Measurements from ENCODE around the gene PRKAG2. TPM values are rescaled to one million over a fixed set of nuclear protein-coding genes. Genes with fewer than 3 reads are reported as not detected.

Gene PRKAG2
- polyA plus RNA-seq, 3 donors = 29.2 to 59.8 (median 30.9) TPM

DNA sequence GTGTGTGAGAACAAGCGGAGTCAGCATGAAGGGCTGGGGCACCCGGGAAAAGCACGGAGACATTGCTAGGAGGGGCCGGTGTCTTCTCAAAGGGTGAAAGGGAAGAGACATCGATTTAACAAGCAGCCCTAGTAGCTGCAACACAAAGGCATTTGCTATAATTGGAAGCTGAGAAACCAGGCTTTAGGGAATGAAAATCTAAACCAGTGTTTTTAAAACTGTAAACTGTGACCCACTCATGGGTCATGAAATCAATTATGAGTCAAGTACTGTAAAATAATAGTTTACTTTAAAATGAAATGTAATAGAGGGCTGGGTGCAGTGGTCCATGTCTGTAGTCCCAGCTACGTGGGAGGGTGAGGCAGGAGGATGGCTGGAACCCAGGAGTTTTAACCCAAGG is 228.5 kb downstream of the PRKAG2 start:
- TF ChIP-seq, protein P1, sequence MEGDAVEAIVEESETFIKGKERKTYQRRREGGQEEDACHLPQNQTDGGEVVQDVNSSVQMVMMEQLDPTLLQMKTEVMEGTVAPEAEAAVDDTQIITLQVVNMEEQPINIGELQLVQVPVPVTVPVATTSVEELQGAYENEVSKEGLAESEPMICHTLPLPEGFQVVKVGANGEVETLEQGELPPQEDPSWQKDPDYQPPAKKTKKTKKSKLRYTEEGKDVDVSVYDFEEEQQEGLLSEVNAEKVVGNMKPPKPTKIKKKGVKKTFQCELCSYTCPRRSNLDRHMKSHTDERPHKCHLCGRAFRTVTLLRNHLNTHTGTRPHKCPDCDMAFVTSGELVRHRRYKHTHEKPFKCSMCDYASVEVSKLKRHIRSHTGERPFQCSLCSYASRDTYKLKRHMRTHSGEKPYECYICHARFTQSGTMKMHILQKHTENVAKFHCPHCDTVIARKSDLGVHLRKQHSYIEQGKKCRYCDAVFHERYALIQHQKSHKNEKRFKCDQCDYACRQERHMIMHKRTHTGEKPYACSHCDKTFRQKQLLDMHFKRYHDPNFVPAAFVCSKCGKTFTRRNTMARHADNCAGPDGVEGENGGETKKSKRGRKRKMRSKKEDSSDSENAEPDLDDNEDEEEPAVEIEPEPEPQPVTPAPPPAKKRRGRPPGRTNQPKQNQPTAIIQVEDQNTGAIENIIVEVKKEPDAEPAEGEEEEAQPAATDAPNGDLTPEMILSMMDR (IDR thresholded peaks at IDR 0.05) = no peak
- no peak overlapping the region for H2AFZ ChIP-seq (ENCODE audit: insufficient read depth, low read depth, low read length, poor library complexity, severe bottlenecking)
- H4K20me1 ChIP-seq (ENCODE audit: insufficient read depth, low read length) = peaks cover 75% of the 10 kb centered on the region
- H3K4me3 ChIP-seq (replicated peaks in 1 of 3; ENCODE audit: low read depth in 2 of 3, low read length in 3 of 3) = no peak overlapping the region
- Mint-ChIP-seq H3K27ac (no peak overlapping the region), H3K4me1 (peaks cover 21% of the 10 kb centered on the region), H3K9me3 (peaks cover 0 to 4% (median 3%) of the 10 kb centered on the region in 7 donors), H3K4me3 (no peak overlapping the region), H3K36me3 (peaks cover 30 to 33% of the 10 kb centered on the region in 2 donors), H3K27me3 (ENCODE audit: low read depth in 3 of 3) (peaks cover 0 to 3% (median 0%) of the 10 kb centered on the region in 3 donors)
- no peak overlapping the region for H3K27ac ChIP-seq (ENCODE audit: low read depth in 1 of 2, low read length in 2 of 2)
- 92% methylated on average over 6 of the region's 6 CpGs for WGBS (ENCODE audit: insufficient coverage)
- peaks cover 5 to 41% of the 10 kb centered on the region in 2 donors for H3K36me3 ChIP-seq (replicated peaks in 1 of 2; ENCODE audit: control insufficient read depth in 1 of 2, insufficient read depth in 2 of 2, low read length in 2 of 2)
- H3K79me2 ChIP-seq (ENCODE audit: insufficient read depth, low read length) = no peaks in the 10 kb centered on the region
- intact Hi-C loops (cut with micrococcal nuclease) = loop anchor here in 1 of 2 donors (10.0 kb wide), 1 partner anchor 116 kb away; no protein-coding TSS in a partner anchor
- peaks cover 0 to 4% of the 10 kb centered on the region in 2 donors for H3K9me3 ChIP-seq (replicated peaks in 1 of 2; ENCODE audit: control insufficient read depth in 1 of 2, insufficient read depth in 1 of 2, low read length in 2 of 2)
- H3K4me1 ChIP-seq (ENCODE audit: control insufficient read depth in 1 of 2, insufficient read depth in 2 of 2, low read length in 2 of 2) = peaks cover 19 to 23% of the 10 kb centered on the region in 2 donors
- H3K27me3 ChIP-seq (ENCODE audit: control insufficient read depth in 2 of 2, insufficient read depth in 2 of 2, low read length in 2 of 2) = no peaks in the 10 kb centered on the region
- no peak overlapping the region for H3K9ac ChIP-seq (ENCODE audit: insufficient read depth, low read length, poor library complexity, severe bottlenecking)
- no peak overlapping the region for H3K4me2 ChIP-seq (replicated peaks; ENCODE audit: extremely low read depth, low read length, poor library complexity, severe bottlenecking)
- DNase-seq = no peak

DNA sequence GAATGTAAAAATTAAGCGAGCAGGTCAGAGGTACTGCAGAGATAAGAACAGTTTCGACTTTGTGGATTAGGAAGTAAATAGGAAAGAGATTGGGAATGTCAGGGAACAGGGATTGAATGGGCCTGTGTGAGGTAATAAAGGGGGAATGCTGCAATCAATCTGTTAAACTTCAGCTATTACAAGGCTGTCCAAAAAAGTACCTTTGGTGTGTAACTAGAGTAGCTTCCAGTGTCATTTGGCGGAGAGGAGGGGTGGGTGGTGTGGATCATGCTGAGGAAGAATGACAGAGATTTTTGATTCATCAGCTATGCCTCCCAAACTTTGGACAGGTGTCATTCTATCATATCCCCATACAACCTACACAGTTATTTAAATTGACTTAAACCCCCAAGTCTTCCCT is 229.0 kb downstream of the PRKAG2 start:
- Mint-ChIP-seq H3K4me1 (peaks cover 21% of the 10 kb centered on the region), H3K36me3 (peaks cover 30 to 32% of the 10 kb centered on the region in 2 donors), H3K27me3 (ENCODE audit: low read depth in 3 of 3) (peaks cover 0 to 3% (median 0%) of the 10 kb centered on the region in 3 donors), H3K4me3 (no peak overlapping the region), H3K27ac (no peak overlapping the region), H3K9me3 (peaks cover 0 to 4% (median 3%) of the 10 kb centered on the region in 7 donors)
- Histone ChIP-seq H2AFZ (ENCODE audit: insufficient read depth, low read depth, low read length, poor library complexity, severe bottlenecking) (no peak overlapping the region), H3K4me3 (replicated peaks in 1 of 3; ENCODE audit: low read depth in 2 of 3, low read length in 3 of 3) (no peak overlapping the region), H4K20me1 (ENCODE audit: insufficient read depth, low read length) (peaks cover 75% of the 10 kb centered on the region), H3K4me2 (replicated peaks; ENCODE audit: extremely low read depth, low read length, poor library complexity, severe bottlenecking) (no peak overlapping the region), H3K36me3 (replicated peaks in 1 of 2; ENCODE audit: control insufficient read depth in 1 of 2, insufficient read depth in 2 of 2, low read length in 2 of 2) (peaks cover 5 to 41% of the 10 kb centered on the region in 2 donors), H3K27me3 (ENCODE audit: control insufficient read depth in 2 of 2, insufficient read depth in 2 of 2, low read length in 2 of 2) (no peaks in the 10 kb centered on the region), H3K4me1 (ENCODE audit: control insufficient read depth in 1 of 2, insufficient read depth in 2 of 2, low read length in 2 of 2) (peaks cover 19 to 23% of the 10 kb centered on the region in 2 donors), H3K27ac (ENCODE audit: low read depth in 1 of 2, low read length in 2 of 2) (no peak overlapping the region), H3K79me2 (ENCODE audit: insufficient read depth, low read length) (no peaks in the 10 kb centered on the region), H3K9me3 (replicated peaks in 1 of 2; ENCODE audit: control insufficient read depth in 1 of 2, insufficient read depth in 1 of 2, low read length in 2 of 2) (peaks cover 0 to 4% of the 10 kb centered on the region in 2 donors), H3K9ac (ENCODE audit: insufficient read depth, low read length, poor library complexity, severe bottlenecking) (no peak overlapping the region)
- DNase-seq = no peak
- intact Hi-C loops (cut with micrococcal nuclease) = loop anchor here in 1 of 2 donors (10.0 kb wide), 1 partner anchor 117 kb away; no protein-coding TSS in a partner anchor
- TF ChIP-seq, protein P1 (IDR thresholded peaks at IDR 0.05) = no peak
- 100% methylated on average over 1 of the region's 3 CpGs for WGBS (ENCODE audit: insufficient coverage)
